Glutamatergic neuron (in vitro differentiated cells): Measurements from ENCODE around the gene ACVR1C. TPM values are rescaled to one million over a fixed set of nuclear protein-coding genes. Genes with fewer than 3 reads are reported as not detected.
A peak's percentile ranks its signal among the peaks of the same experiment; 100 is the strongest.

Experiments
- DNase-seq: peaks from one replicate; pipeline ENCODE4 v3.0.0; 2022
- H3K27ac Mint-ChIP-seq: one replicate; pipeline ENCODE4 v1.8.0; 2020; ENCODE audit warnings: mild to moderate bottlenecking, mixed read lengths, inconsistent platforms; ENCODE audit not compliant: unreplicated experiment
- H3K27me3 Mint-ChIP-seq: one replicate; pipeline ENCODE4 v1.8.0; 2020; ENCODE audit warnings: mild to moderate bottlenecking, moderate library complexity, mixed read lengths, inconsistent platforms; ENCODE audit not compliant: unreplicated experiment
- H3K36me3 Mint-ChIP-seq: one replicate; pipeline ENCODE4 v1.8.0; 2020; ENCODE audit warnings: mild to moderate bottlenecking, mixed read lengths, inconsistent platforms; ENCODE audit not compliant: unreplicated experiment
- H3K4me1 Mint-ChIP-seq: one replicate; pipeline ENCODE4 v1.8.0; 2020; ENCODE audit warnings: mild to moderate bottlenecking, low read depth, mixed read lengths, inconsistent platforms; ENCODE audit not compliant: unreplicated experiment
- H3K4me3 Mint-ChIP-seq: one replicate; pipeline ENCODE4 v1.8.0; 2020; ENCODE audit warnings: mild to moderate bottlenecking, mixed read lengths, inconsistent platforms; ENCODE audit not compliant: unreplicated experiment
- H3K9me3 Mint-ChIP-seq: one replicate; pipeline ENCODE4 v1.8.0; 2020; ENCODE audit warnings: mild to moderate bottlenecking, moderate library complexity, mixed read lengths, inconsistent platforms; ENCODE audit not compliant: unreplicated experiment
- CTCF ChIP-seq: fragments of 200-600 bp; sonication (generic); IDR thresholded peaks from one replicate; pipeline ENCODE4 v1.5.0; 2021; ENCODE audit not compliant: partially characterized antibody, unreplicated experiment
- total RNA-seq: library from RNA; stranded (reverse); fragmentation: NEBNext Ultra II Directional; extraction: Animal tissue kit (Norgen Biotek cat#: 25700); gene quantifications from one replicate; pipeline ENCODE4 v1.2.1, GENCODE V29; 2021; ENCODE audit not compliant: unreplicated experiment

The ACVR1C gene
- total RNA-seq, 1 donor from 2014 or later: 0.59 TPM

- no peak overlapping the region for H3K4me3 Mint-ChIP-seq
- no peaks in the 10 kb centered on the region for H3K9me3 Mint-ChIP-seq
- no peaks in the 10 kb centered on the region for H3K36me3 Mint-ChIP-seq
- DNase-seq: peak; percentile 73
- no peak overlapping the region for H3K27ac Mint-ChIP-seq
- peak; percentile 76 for TF ChIP-seq CTCF
- H3K4me1 Mint-ChIP-seq: no peaks in the 10 kb centered on the region
- no peaks in the 10 kb centered on the region for H3K27me3 Mint-ChIP-seq
Measured at GRCh38 chr2:157492189-157492773, 136.4 kb downstream of the ACVR1C start.

GRCh38 chr2:157489983-157490382 is 138.7 kb downstream of the ACVR1C start:
- no peak overlapping the region for H3K4me3 Mint-ChIP-seq
- no peak for DNase-seq
- TF ChIP-seq CTCF: no peak
- H3K9me3 Mint-ChIP-seq: peaks cover 3% of the 10 kb centered on the region
- H3K36me3 Mint-ChIP-seq: no peaks in the 10 kb centered on the region
- no peak overlapping the region for H3K27ac Mint-ChIP-seq
- H3K4me1 Mint-ChIP-seq: peaks cover 16% of the 10 kb centered on the region
- H3K27me3 Mint-ChIP-seq: no peaks in the 10 kb centered on the region

- Mint-ChIP-seq H3K9me3 (peaks cover 3% of the 10 kb centered on the region), H3K4me3 (no peak overlapping the region), H3K27me3 (no peaks in the 10 kb centered on the region), H3K27ac (no peak overlapping the region), H3K36me3 (no peaks in the 10 kb centered on the region), H3K4me1 (peaks cover 18% of the 10 kb centered on the region)
- DNase-seq: no peak
- no peak for TF ChIP-seq CTCF
Measured at GRCh38 chr2:157488877-157489276, 139.8 kb downstream of the ACVR1C start.

- no peaks in the 10 kb centered on the region for H3K36me3 Mint-ChIP-seq
- no peaks in the 10 kb centered on the region for H3K27me3 Mint-ChIP-seq
- no peak overlapping the region for H3K27ac Mint-ChIP-seq
- DNase-seq: no peak
- peaks cover 18% of the 10 kb centered on the region for H3K4me1 Mint-ChIP-seq
- no peak for TF ChIP-seq CTCF
- H3K9me3 Mint-ChIP-seq: peaks cover 3% of the 10 kb centered on the region
- H3K4me3 Mint-ChIP-seq: no peak overlapping the region
Measured at GRCh38 chr2:157487747-157488146, 140.9 kb downstream of the ACVR1C start.

- no peak for TF ChIP-seq CTCF
- no peak overlapping the region for H3K27ac Mint-ChIP-seq
Measured at GRCh38 chr2:157487271-157487610, 141.4 kb downstream of the ACVR1C start.

More at GRCh38 chr2:157487271-157487610, 141.4 kb downstream of the ACVR1C start:
- H3K9me3 Mint-ChIP-seq: peaks cover 3% of the 10 kb centered on the region
- no peak overlapping the region for H3K4me3 Mint-ChIP-seq
- no peaks in the 10 kb centered on the region for H3K27me3 Mint-ChIP-seq
- no peak for DNase-seq
- H3K4me1 Mint-ChIP-seq: peaks cover 18% of the 10 kb centered on the region
- no peaks in the 10 kb centered on the region for H3K36me3 Mint-ChIP-seq
